ENCODE data around the gene HOOK2. TPM values are rescaled to one million over a fixed set of nuclear protein-coding genes. Genes with fewer than 3 reads are reported as not detected.

The HOOK2 gene
- total and polyA plus RNA-seq, 9 of the 15 experiments (the other 6 are each of a cell fraction or from before 2014, with no cell fraction given), result 1.3 to 17.2 (median 9.9) TPM

- H3K27ac ChIP-seq (ENCODE audit: extremely low read depth, low read depth, low read length), result no peak overlapping the region; the same call in 2 of the 3 replicates
- no peak overlapping the region for H2AFZ ChIP-seq (ENCODE audit: low read depth, low read length)
- BruUV-seq (replicated peaks), result no TSS peak
- no peaks in the 10 kb centered on the region for H3K9me1 ChIP-seq (ENCODE audit: control insufficient read depth, insufficient read depth, low read length)
- H3K4me2 ChIP-seq (ENCODE audit: insufficient read depth, low read length), result no peak overlapping the region
- 58% methylated on average over 10 of the region's 10 CpGs for whole genome bisulfite sequencing (ENCODE audit: insufficient coverage, low coverage, missing lambda C conversion rate)
- no peak overlapping the region for H3K4me3 ChIP-seq
- no peaks in the 10 kb centered on the region for H3K9me3 ChIP-seq (replicated peaks; ENCODE audit: control insufficient read depth, insufficient read depth, low read depth, low read length)
- H4K20me1 ChIP-seq (replicated peaks; ENCODE audit: control insufficient read depth, insufficient read depth, low read length), result peaks cover 8% of the 10 kb centered on the region; the same call in 1 of the 2 replicates
- ATAC-seq, result no peak
- H3K9ac ChIP-seq (ENCODE audit: insufficient read depth in 1 of 2, low read depth in 2 of 2, low read length in 2 of 2), result peak overlapping the region in 1 of 2 experiments; percentile 29; a peak in 1 of 4 replicates
- intact Hi-C loops (cut with micrococcal nuclease) (no loop called here), in situ Hi-C loops (cut with MboI) (no loop called here)
- peaks cover 23% of the 10 kb centered on the region for H3K79me2 ChIP-seq (ENCODE audit: control insufficient read depth, insufficient read depth, low read length)
- no peak for DNase-seq (ENCODE audit: extremely low read depth in 1 of 4, low spot score in 3 of 4)
- ChIA-PET CTCF (ENCODE audit: low intra/inter-chr PET ratio) (interaction anchor here (1.6 kb wide), 1 partner anchor 12 kb away, joined by 5 read pairs; the partner anchor contains the start of gene HOOK2), POLR2A (interaction anchor here (0.9 to 2.3 kb wide), 2 partner anchors 9 to 98 kb away, joined by 4 to 15 read pairs; no protein-coding TSS in a partner anchor)
- H3K27me3 ChIP-seq (ENCODE audit: control insufficient read depth in 2 of 2, insufficient read depth in 2 of 2, low read length in 2 of 2), result no peaks in the 10 kb centered on the region
- FAIRE-seq, result no peak
- H3K36me3 ChIP-seq (ENCODE audit: control insufficient read depth, insufficient read depth, low read length), result no peaks in the 10 kb centered on the region
- H3K4me1 ChIP-seq (replicated peaks in 1 of 2; ENCODE audit: control insufficient read depth in 2 of 2, insufficient read depth in 2 of 2, low read length in 2 of 2), result peaks cover 71 to 89% of the 10 kb centered on the region in 2 experiments
- no peak for TF ChIP-seq ZEB2 (IDR thresholded peaks at IDR 0.05)
- TF ChIP-seq ELK1 (CRISPR knock-in tag; IDR thresholded peaks at IDR 0.05), result no peak
- no peak for TF ChIP-seq SIN3A (IDR thresholded peaks at IDR 0.05; ENCODE audit: borderline replicate concordance in 2 of 2, control insufficient read depth in 1 of 2, low read depth in 2 of 2, low read length in 2 of 2)
- no peak for TF ChIP-seq FOXK2 (conservative IDR thresholded peaks at IDR 0.05 in 1 of 2, IDR thresholded peaks at IDR 0.05 in 1 of 2; ENCODE audit: low read depth in 2 of 2)
- no peak for TF ChIP-seq ZNF511 (CRISPR knock-in tag; IDR thresholded peaks at IDR 0.05)
- no peak for TF ChIP-seq PTBP1 (IDR thresholded peaks at IDR 0.05; ENCODE audit: low read depth, low read length)
- TF ChIP-seq XRCC5 (IDR thresholded peaks at IDR 0.05; ENCODE audit: low read depth, low read length), result no peak
- TF ChIP-seq ZFP91 (CRISPR knock-in tag; IDR thresholded peaks at IDR 0.05), result no peak
- TF ChIP-seq ZFP30 (CRISPR knock-in tag; IDR thresholded peaks at IDR 0.05; ENCODE audit: borderline replicate concordance), result no peak
- TF ChIP-seq CBFA2T3 (IDR thresholded peaks at IDR 0.05), result no peak
- TF ChIP-seq PTRF (tag; IDR thresholded peaks at IDR 0.05), result no peak
- no peak for TF ChIP-seq ZMIZ1 (IDR thresholded peaks at IDR 0.05; ENCODE audit: low read depth in 2 of 2, low read length in 2 of 2)
- no peak for TF ChIP-seq YBX1 (IDR thresholded peaks at IDR 0.05)
- no peak for TF ChIP-seq KLF10 (CRISPR knock-in tag; IDR thresholded peaks at IDR 0.05)
- no peak for TF ChIP-seq SAFB2 (IDR thresholded peaks at IDR 0.05; ENCODE audit: borderline replicate concordance, low read depth, low read length, severe bottlenecking)
- no peak for TF ChIP-seq POU5F1 (IDR thresholded peaks at IDR 0.05; ENCODE audit: borderline replicate concordance, low read depth, low read length, partially characterized antibody)
- TF ChIP-seq EP400 (IDR thresholded peaks at IDR 0.05), result no peak
Observed at GRCh38 chr19:12787458-12787857, 12.1 kb upstream of the HOOK2 start.
